HG03457 (cell line): ENCODE measurements around the gene NAGLU.

ENCODE experiments used
- ATAC-seq: cut with Tn5 transposase; IDR thresholded peaks from one replicate; pipeline ENCODE4 v1.9.1; 2021; ENCODE audit warnings: moderate number of reproducible peaks; ENCODE audit not compliant: unreplicated experiment

The NAGLU gene

GRCh38 chr17:42586514-42587230 lies 50.6 kb downstream of the NAGLU start:
- no peak for ATAC-seq

GRCh38 chr17:42590886-42591285 lies 54.8 kb downstream of the NAGLU start:
- no peak for ATAC-seq

- no peak for ATAC-seq
Measured at GRCh38 chr17:42591411-42591810, 55.4 kb downstream of the NAGLU start.
